Left ventricle myocardium superior (tissue), 1 donor: ENCODE data around the gene NPB. TPM values are rescaled to one million over a fixed set of nuclear protein-coding genes. Genes with fewer than 3 reads are reported as not detected.

Source experiments
- ATAC-seq: fragments of 200-7000 bp; cut with Tn5 transposase; one replicate; pipeline ENCODE4 v1.9.1; 2020; ENCODE audit warnings: mild to moderate bottlenecking, moderate library complexity
- DNase-seq: peaks from one replicate; pipeline ENCODE4 v3.0.0-alpha.2; 2020
- intact Hi-C: fragments of 100-400 bp; cut with micrococcal nuclease; formaldehyde crosslinking; loops from one replicate; pipeline ENCODE4 v1.11.0; 2022
- total RNA-seq: library from RNA; stranded (reverse); fragmentation: NEBNext Ultra II Directional; extraction: Animal tissue kit (Norgen Biotek cat#: 25700); gene quantifications from one replicate; pipeline ENCODE4 v1.2.1, GENCODE V29; 2021
- donor health status: DM: no; HTN: yes; CAD: no; lungs with severe emphysema.

Gene NPB
- total RNA-seq, 1 donor from 2014 or later: 0.69 TPM

- intact Hi-C loops: no loop called here
- DNase-seq (no peak), ATAC-seq (no peak)
These were observed 30.4 kb downstream of the NPB start for GRCh38 chr17:81932333-81932983.

GRCh38 chr17:81933178-81933699, 31.2 kb downstream of the NPB start:
- intact Hi-C loops: no loop called here
- ATAC-seq: no peak
- DNase-seq: no peak

DNA sequence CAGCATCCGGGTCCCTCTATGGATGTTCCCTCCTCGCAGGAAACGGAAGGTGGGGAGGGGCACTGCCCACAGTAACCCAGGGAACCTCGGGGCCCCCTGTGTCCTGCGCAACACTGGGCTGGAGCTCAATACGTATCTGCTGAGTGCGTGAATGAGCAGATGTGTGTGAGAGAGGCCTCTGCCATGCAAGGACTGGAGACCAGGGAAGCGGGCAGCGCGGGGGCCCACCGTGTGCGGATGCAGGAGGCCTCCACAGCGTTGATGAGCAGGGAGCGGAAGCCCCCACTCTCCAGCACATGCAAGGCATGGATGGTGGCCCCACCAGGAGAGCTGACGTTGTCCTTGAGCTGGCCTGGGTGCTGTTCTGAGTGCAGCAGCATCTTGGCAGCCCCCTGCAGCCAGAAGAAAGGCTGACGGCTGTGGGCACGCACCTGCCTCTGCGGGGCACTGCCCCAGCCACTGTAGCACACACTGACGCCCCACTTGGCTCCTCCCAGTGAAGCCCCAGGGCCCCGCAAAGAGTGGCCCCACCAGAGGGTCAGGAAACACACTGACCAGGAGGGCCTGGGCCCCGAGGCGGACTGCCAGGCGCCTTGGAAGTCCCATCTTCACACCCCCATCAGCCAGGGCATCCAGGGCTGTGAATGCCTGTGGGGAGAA, 32.2 kb downstream of the NPB start:
- intact Hi-C loops: no loop called here
- ATAC-seq (no peak), DNase-seq (peak; percentile 32)

DNA sequence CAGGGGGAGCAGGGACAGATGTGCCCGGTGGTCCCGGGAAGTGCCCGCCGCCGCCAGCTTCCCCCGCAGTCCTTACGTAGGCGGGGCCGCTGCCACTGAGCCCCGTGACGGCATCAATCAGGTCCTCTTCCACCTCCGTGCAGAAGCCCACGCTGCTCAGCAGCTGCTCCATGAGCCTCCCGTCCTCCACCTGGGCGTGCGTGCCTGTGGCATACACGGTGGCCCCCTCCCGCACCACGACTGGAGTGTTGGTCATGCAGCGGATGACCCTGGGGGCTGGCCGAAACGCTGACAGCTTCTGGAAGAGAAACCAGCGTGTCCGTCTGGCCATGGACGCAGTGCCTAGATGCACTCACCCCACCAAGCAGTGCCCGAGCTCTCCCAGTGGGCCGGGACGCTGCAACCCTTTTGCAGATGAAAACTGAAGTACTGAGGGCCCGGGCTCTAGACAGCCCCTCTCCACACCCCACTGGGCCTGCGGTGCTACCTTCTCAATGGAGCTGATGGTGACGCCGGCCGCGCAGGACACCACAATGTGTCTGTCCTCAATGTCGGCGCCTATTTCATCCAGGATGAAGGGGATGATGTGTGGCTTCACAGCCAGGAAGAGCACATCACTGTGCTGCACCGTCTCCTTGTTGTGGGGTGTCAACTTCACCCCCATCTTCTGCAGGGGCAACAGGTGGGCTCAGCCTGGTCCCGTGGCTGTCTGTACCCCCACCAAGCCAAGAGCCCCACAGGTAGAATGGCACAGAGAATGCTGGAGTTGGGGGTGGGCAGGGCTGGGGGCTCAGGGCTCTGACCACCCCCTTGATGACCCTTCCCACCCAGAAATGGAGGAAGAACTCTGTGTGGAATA, 33.0 kb downstream of the NPB start:
- no peak for ATAC-seq
- peak; percentile 35 for DNase-seq
- intact Hi-C loops: no loop called here

DNA sequence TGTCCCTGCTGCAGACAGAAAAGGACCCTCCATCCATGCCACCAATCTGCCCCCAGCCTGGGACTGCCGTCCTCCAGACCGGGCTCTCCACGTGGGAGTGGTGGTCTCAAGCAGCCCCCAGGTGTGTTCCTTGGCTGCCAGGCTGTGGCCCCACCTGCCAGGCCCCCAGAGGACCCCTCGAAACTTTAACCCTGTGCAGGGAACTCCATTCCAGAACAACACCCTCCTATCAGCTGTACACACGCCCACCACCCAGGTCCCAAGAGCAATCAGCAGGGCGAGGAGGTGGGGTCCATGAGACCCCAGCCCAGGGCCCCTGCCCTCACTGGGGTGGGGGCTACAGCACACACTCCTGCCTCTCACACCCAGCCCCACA, 33.7 kb downstream of the NPB start:
- intact Hi-C loops: no loop called here
- no peak for DNase-seq
- no peak for ATAC-seq

DNA sequence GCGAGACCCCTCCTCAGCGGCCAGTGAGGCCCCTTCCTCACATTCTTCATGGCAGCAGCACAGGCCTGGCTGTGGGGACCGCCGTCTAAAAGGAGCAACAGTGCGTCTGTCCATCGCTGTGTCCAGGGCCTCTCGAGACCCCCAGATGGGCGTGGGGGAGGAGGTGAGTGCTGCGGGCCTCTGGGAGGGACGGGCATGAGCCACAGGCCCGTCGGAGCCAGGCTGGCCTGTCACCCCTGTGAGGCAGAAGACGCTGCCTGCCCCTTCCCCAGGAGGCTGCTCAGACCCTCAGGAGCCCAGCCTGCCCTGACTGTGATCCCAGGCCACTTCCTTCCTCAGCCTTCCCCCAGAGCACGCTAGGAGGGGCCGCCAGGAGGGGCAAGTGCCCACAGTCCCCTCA, 37.2 kb downstream of the NPB start:
- no peak for DNase-seq
- ATAC-seq: no peak
- intact Hi-C loops: no loop called here

GRCh38 chr17:81939881-81940385, 37.9 kb downstream of the NPB start:
- intact Hi-C loops: no loop called here
- DNase-seq (peak; percentile 85), ATAC-seq (peak; percentile 47)

DNA sequence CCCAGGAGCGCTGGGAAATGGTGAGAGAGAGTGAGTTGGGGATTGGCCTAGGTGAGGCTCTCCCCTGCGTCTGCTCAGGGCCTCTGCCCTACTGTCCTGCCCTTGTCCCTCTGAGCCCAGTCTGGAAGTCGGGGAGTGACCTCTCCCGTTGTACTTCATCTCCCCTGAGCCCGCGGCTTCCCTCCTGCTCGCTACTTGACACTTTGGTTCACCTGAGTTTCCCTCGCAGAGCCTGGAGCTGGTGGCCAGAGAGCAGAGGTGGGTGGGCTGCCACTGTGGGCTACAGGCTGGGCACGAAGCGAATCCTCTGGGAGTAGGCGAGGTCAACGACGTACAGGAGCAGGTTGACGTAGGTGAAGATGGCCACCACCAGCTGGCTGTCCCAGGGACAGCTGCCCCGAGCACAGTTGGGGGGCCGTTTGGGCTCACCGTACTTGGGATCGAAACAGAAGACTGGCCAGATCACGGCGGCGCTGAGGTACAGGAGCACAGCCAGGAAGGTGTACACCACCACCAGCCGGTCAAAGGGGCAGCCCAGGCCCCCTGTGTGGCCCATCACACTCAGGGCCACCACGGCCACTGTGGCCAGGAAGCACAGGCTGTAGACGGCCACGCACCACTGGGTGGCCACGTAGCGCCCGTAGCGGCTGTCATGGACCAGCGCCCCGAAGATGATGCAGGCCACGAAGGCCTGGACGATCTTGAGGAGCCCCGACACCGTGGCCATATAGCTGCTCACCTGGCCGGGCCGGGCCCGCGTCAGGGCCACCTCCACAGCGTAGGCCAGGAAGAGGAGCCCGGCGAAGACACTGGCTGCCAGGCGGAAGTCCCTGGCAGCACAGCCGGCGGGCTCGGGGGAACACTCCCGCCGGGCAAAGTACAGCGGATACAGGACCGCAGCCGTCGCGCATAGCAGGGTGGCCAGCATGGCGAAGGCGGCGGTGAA, 38.8 kb downstream of the NPB start:
- no peak for DNase-seq
- ATAC-seq: no peak
- intact Hi-C loops: no loop called here

- DNase-seq: peak; percentile 77
- peak; percentile 74 for ATAC-seq
- intact Hi-C loops: no loop called here
These were observed 39.6 kb downstream of the NPB start for GRCh38 chr17:81941484-81942166.

DNA sequence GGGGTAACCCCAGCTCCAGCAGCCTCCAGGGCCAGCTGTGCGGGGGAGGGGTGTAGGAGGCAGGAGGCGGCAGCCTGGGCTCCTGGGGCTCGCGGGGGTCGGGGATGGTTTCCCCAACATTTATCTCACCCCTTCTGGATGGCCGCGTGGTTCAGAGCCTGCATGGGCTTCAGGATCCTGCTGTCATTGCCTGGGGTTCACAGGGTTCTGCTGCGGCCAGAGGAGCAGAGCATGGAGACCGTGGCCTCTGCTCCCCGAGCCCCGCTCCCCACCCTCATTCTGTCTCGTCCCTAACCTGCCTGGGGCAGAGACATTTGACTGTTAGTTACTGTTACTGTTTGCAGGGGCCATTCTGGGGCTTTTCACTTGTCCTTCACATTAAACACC, 40.1 kb downstream of the NPB start:
- intact Hi-C loops: no loop called here
- ATAC-seq: peak; percentile 8

DNA sequence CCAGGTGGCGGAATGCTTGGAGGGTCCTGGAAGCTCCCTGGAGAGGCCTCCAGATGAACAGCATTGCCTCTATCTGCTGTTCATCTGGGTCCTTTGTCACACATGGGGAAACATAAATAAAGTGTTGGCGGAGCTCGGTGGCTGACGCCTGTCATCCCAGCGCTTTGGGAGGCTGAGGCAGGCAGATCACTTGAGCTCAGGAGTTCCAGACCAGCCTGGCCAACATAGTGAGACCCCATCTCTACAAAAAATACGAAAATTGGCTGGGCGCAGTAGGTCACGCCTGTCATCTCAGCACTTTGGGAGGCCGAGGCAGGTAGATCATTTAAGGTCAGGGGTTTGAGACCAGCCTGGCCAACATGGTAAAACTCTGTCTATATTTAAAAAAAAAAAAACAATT, 42.8 kb downstream of the NPB start:
- ATAC-seq (no peak), DNase-seq (no peak)
- intact Hi-C loops: no loop called here

More for the DNA sequence above, 40.1 kb downstream of the NPB start:
- no peak for DNase-seq

- ATAC-seq (no peak), DNase-seq (no peak)
- intact Hi-C loops: no loop called here
These were observed 45.2 kb downstream of the NPB start, which contains the start of gene MYADML2 for GRCh38 chr17:81947189-81947588. Gene MYADML2, minus strand, starts transcription at chr17:81947233. Its CDS starts 5,492 bp downstream, at chr17:81941741.

DNA sequence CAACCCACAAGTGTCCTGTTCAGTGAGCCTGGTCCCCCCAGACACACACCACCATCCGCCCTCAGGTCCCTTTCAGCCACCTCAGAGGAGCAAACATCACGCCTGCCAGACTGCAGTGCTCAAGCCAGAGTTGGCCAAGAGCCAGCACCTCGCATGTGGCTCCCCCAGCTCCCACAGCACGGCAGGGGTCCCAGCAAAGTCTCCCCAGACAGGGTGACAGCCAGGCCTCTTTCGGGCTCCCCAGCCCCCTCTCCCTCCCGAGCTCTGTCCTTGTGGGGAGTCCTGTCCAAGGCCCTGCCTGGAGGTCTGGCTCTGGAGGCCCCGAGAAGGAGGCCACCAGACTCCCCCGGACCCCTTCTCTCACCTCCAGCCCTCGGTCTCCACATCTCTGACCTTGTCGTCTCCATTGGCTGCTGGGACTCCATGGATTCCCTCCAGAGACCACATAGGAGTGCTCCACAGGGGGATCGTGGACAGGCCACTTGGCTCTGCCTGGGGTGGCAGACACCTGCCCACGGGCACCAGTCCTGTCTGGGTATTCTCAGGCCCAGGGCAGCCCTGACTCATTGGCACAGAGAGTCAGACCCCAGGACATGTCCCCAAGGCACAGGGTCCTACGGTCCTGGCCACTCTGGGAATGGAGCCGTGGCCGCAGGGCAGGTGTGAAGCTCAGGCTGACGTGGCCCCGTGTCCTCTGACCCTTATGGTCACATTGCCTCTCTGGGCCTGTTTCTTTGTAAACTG, 46.8 kb downstream of the NPB start:
- no peak for ATAC-seq
- intact Hi-C loops: no loop called here
- no peak for DNase-seq

DNA sequence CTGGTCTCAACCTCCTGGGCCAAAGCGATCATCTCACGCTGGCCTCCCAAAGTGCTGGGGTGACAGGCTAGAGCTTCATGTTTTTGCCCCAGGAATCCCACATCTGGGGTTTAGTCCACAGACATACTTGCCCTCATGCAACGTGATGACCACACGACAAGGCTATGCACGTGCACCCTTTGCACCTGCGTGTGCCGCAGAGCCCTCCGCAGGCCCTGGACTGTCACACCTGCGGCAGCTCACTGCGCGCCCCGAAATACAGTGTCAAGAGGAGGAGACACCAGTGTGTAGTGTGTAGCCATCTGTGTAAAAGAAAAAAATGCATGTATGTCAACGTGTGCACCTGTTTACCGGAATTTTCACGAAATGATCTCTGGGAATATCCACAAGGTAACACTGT, 48.5 kb downstream of the NPB start:
- intact Hi-C loops: loop anchor here (10.0 kb wide), 1 partner anchor 74 kb away; the partner anchor contains the start of genes CENPX and LRRC45
- no peak for ATAC-seq
- no peak for DNase-seq

GRCh38 chr17:81951785-81952684, 50.0 kb downstream of the NPB start:
- ATAC-seq: no peak
- no peak for DNase-seq
- intact Hi-C loops: loop anchor here (10.0 kb wide), 1 partner anchor 73 kb away; the partner anchor contains the start of genes CENPX and LRRC45
